ENCODE data around the gene TRMT112. TPM values are rescaled to one million over a fixed set of nuclear protein-coding genes. Genes with fewer than 3 reads are reported as not detected.

Gene TRMT112
- total RNA-seq, 1 donor from 2014 or later, result 151 TPM

GRCh38 chr11:64352099-64352994 is 35.0 kb upstream of the TRMT112 start:
- no peak for DNase-seq (ENCODE audit: low spot score)

GRCh38 chr11:64351136-64351631 is 33.8 kb upstream of the TRMT112 start:
- DNase-seq (ENCODE audit: low spot score), result no peak

GRCh38 chr11:64349404-64349803 is 32.0 kb upstream of the TRMT112 start:
- DNase-seq (ENCODE audit: low spot score), result no peak

GRCh38 chr11:64349025-64349387 is 31.6 kb upstream of the TRMT112 start:
- no peak for DNase-seq (ENCODE audit: low spot score)

GRCh38 chr11:64348383-64349024 is 31.1 kb upstream of the TRMT112 start:
- DNase-seq (ENCODE audit: low spot score), result no peak

- no peak for DNase-seq (ENCODE audit: low spot score)
Measured at GRCh38 chr11:64347193-64347867, 30.0 kb upstream of the TRMT112 start.

- DNase-seq (ENCODE audit: low spot score), result no peak
Measured at GRCh38 chr11:64344787-64345186, 27.4 kb upstream of the TRMT112 start.

- no peak for DNase-seq (ENCODE audit: low spot score)
Measured at GRCh38 chr11:64343767-64344559, 26.6 kb upstream of the TRMT112 start.

GRCh38 chr11:64342869-64343745 is 25.7 kb upstream of the TRMT112 start:
- DNase-seq (ENCODE audit: low spot score), result no peak

- DNase-seq (ENCODE audit: low spot score), result peak; percentile 96
Measured at GRCh38 chr11:64341851-64342791, 24.8 kb upstream of the TRMT112 start.

GRCh38 chr11:64341429-64341828 is 24.1 kb upstream of the TRMT112 start:
- no peak for DNase-seq (ENCODE audit: low spot score)

- DNase-seq (ENCODE audit: low spot score), result no peak
Measured at GRCh38 chr11:64340671-64341335, 23.4 kb upstream of the TRMT112 start.

- DNase-seq (ENCODE audit: low spot score), result no peak
Measured at GRCh38 chr11:64339754-64340408, 22.5 kb upstream of the TRMT112 start, which contains the start of gene CCDC88B. Gene CCDC88B (plus strand): TSS chr11:64340204. CDS start chr11:64340267, 63 bp downstream.

GRCh38 chr11:64339286-64339685 is 21.9 kb upstream of the TRMT112 start:
- no peak for DNase-seq (ENCODE audit: low spot score)

GRCh38 chr11:64338716-64339115 is 21.4 kb upstream of the TRMT112 start:
- no peak for DNase-seq (ENCODE audit: low spot score)

GRCh38 chr11:64337538-64338249 is 20.3 kb upstream of the TRMT112 start:
- DNase-seq (ENCODE audit: low spot score), result no peak

Measured in mesenteric fat pad (tissue), 1 donor.